ENCODE results near the gene TRIO.

DNA sequence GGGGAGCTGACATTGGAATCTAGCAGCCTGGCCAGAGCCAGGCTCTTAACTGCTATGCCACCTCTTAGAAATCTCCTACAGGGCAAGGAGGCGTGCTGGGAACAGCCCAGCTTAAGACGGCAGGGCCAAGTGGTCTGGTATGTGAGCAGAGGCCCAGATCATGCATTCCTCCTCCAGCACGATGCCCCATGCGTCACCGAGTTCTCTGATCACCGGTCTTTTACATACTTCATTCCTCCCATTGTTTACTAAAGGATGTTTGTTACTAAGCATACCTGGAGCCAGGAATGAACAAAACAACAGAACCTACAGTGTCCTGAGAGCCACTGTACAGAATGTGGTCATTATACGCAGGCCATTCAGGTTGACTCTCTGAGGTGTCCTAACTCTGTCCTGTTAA lies 73.8 kb downstream of the TRIO start:
- no peak for TF ChIP-seq EZH2 (IDR thresholded peaks at IDR 0.05)
- no peak for TF ChIP-seq POLR2AphosphoS5 (IDR thresholded peaks at IDR 0.05; ENCODE audit: borderline replicate concordance, low read depth, low read length)
